ENCODE measurements around the gene SAP130.

DNA sequence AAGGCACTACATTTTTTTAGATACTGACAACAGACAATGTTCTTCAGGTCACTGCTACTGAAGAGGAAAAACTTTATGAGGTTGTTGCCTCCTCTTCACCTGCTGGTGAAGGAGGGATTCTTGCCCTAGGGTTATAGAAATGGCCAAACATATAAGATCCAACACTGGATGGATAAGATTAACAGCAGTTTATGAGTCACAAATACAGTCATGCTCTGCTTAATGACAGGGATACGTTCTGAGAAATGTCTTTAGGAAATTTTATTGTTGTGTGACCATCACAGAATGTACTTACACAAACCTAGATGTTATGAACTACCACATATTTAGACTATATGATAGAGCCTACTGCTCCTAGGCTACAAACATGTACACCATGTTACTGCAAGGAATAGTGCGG, 84.7 kb downstream of the SAP130 start:
- TF ChIP-seq, protein P1, sequence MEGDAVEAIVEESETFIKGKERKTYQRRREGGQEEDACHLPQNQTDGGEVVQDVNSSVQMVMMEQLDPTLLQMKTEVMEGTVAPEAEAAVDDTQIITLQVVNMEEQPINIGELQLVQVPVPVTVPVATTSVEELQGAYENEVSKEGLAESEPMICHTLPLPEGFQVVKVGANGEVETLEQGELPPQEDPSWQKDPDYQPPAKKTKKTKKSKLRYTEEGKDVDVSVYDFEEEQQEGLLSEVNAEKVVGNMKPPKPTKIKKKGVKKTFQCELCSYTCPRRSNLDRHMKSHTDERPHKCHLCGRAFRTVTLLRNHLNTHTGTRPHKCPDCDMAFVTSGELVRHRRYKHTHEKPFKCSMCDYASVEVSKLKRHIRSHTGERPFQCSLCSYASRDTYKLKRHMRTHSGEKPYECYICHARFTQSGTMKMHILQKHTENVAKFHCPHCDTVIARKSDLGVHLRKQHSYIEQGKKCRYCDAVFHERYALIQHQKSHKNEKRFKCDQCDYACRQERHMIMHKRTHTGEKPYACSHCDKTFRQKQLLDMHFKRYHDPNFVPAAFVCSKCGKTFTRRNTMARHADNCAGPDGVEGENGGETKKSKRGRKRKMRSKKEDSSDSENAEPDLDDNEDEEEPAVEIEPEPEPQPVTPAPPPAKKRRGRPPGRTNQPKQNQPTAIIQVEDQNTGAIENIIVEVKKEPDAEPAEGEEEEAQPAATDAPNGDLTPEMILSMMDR (IDR thresholded peaks at IDR 0.05) = no peak
- no peak for TF ChIP-seq POLR2A (IDR thresholded peaks at IDR 0.05)

All from lower leg skin (tissue), 3 donors.